ENCODE measurements around the gene GABRG3.

DNA sequence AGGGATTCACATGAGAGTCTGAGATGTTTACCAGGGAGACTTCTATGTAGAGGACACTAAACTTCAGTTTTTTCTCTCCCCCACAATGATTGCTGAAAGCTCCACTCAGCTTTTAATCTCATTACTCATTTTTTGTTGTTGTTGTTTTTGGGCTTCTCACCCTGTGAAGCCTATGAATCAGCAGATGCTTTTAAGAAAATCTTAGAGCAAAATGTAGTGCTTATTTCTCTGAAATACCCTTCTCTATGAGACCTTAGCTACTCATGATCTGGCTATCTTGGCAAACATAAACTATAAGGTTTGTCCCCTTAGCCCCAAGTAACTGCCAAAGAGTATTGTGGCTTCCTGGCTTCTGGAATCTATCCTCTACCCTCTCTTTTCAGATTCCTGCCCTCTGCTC, 590.8 kb downstream of the GABRG3 start:
- no peak for TF ChIP-seq CTCF (IDR thresholded peaks at IDR 0.05)
- TF ChIP-seq POLR2AphosphoS5 (IDR thresholded peaks at IDR 0.05) = no peak
- no peak for TF ChIP-seq POLR2A (IDR thresholded peaks at IDR 0.05)
- TF ChIP-seq EP300 (IDR thresholded peaks at IDR 0.05) = no peak
